Mesendoderm (in vitro differentiated cells): ENCODE results near the gene HSD17B7.
"Not testable (repeated sequence)": the region's sequence is repeated elsewhere in the genome, so short reads cannot be mapped to it uniquely, and the experiment has no call there.

Source experiments
- DNase-seq: peaks from one replicate; pipeline ENCODE4 v3.0.0; 2013
- H2AK5ac ChIP-seq: 2 replicates; pipeline ENCODE4 v1.6.1; 2013; ENCODE audit warnings: low read length, inconsistent platforms
- H2BK120ac ChIP-seq: 2 replicates; pipeline ENCODE4 v1.6.1; 2013; ENCODE audit warnings: low read depth, mild to moderate bottlenecking, low read length, moderate library complexity, mixed read lengths
- H2BK15ac ChIP-seq: replicated peaks from 2 replicates; pipeline ENCODE4 v1.6.1; 2013; ENCODE audit warnings: low read depth, mild to moderate bottlenecking, moderate library complexity
- H2BK5ac ChIP-seq: 2 replicates; pipeline ENCODE4 v1.6.1; 2013; ENCODE audit warnings: low read length, inconsistent platforms
- H3K18ac ChIP-seq: 2 replicates; pipeline ENCODE4 v1.6.1; 2013; ENCODE audit warnings: mild to moderate bottlenecking, low read length, mixed read lengths
- H3K23ac ChIP-seq: one replicate; pipeline ENCODE4 v1.6.1; 2013; ENCODE audit warnings: low read length
- H3K27ac ChIP-seq: 2 replicates; pipeline ENCODE4 v1.5.1; 2013; ENCODE audit warnings: low read depth, mild to moderate bottlenecking, inconsistent platforms, low read length, moderate library complexity
- H3K27me3 ChIP-seq: 2 replicates; pipeline ENCODE4 v1.6.1; 2013; ENCODE audit warnings: low read length, control low read depth, mild to moderate bottlenecking, inconsistent platforms; ENCODE audit not compliant: insufficient read depth, poor library complexity
- H3K36me3 ChIP-seq: 2 replicates; pipeline ENCODE4 v1.6.1; 2013; ENCODE audit warnings: low read length, inconsistent platforms; ENCODE audit not compliant: control insufficient read depth, insufficient read depth
- H3K4ac ChIP-seq: one replicate; pipeline ENCODE4 v1.6.1; 2013; ENCODE audit warnings: low read depth, mild to moderate bottlenecking, low read length, moderate library complexity
- H3K4me1 ChIP-seq: 2 replicates; pipeline ENCODE4 v1.6.1; 2013; ENCODE audit warnings: low read depth, low read length, inconsistent platforms; ENCODE audit not compliant: control insufficient read depth
- H3K4me2 ChIP-seq: 2 replicates; pipeline ENCODE4 v1.6.1; 2013; ENCODE audit warnings: low read length
- H3K4me3 ChIP-seq: 2 replicates; pipeline ENCODE4 v1.5.1; 2013; ENCODE audit warnings: mild to moderate bottlenecking, low read length
- H3K56ac ChIP-seq: one replicate; pipeline ENCODE4 v1.6.1; 2013; ENCODE audit warnings: low read length
- H3K79me1 ChIP-seq: 2 replicates; pipeline ENCODE4 v1.6.1; 2013; ENCODE audit warnings: low read length, inconsistent platforms
- H3K79me2 ChIP-seq: 2 replicates; pipeline ENCODE4 v1.6.1; 2013; ENCODE audit warnings: mild to moderate bottlenecking, low read length; ENCODE audit not compliant: control insufficient read depth, insufficient read depth
- H3K9ac ChIP-seq: 2 replicates; pipeline ENCODE4 v1.6.1; 2013; ENCODE audit warnings: low read length, inconsistent platforms
- H4K5ac ChIP-seq: one replicate; pipeline ENCODE4 v1.6.1; 2013; ENCODE audit warnings: low read length
- H4K8ac ChIP-seq: one replicate; pipeline ENCODE4 v1.6.1; 2013; ENCODE audit warnings: low read depth, mild to moderate bottlenecking, control low read depth, low read length, moderate library complexity
- WGBS: extraction: QIAGEN DNeasy Blood & Tissue Kit; methylation state at CpG from one replicate; pipeline ENCODE4 v1.1.7; 2013; ENCODE audit warnings: low lambda C conversion rate, missing lambda C conversion rate; ENCODE audit not compliant: insufficient coverage; ENCODE audit errors: extremely low coverage; 5-methylcytosine and 5-hydroxymethylcytosine counted together

HSD17B7 gene

GRCh38 chr1:162818136-162818535 is 27.6 kb downstream of the HSD17B7 start:
- not testable (repeated sequence) for H3K27me3 ChIP-seq, H3K23ac ChIP-seq, H4K5ac ChIP-seq, H2BK120ac ChIP-seq, H3K36me3 ChIP-seq, H3K4me1 ChIP-seq, H3K56ac ChIP-seq, H2BK15ac ChIP-seq, H3K79me2 ChIP-seq, H2AK5ac ChIP-seq, H3K4me3 ChIP-seq, DNase-seq, H3K4ac ChIP-seq, H3K79me1 ChIP-seq, H3K9ac ChIP-seq, H4K8ac ChIP-seq, H3K18ac ChIP-seq, H2BK5ac ChIP-seq, H3K27ac ChIP-seq, H3K4me2 ChIP-seq
- WGBS = no CpG with 5 or more reads among the region's 2 CpGs

- not testable (repeated sequence) for H4K8ac ChIP-seq, H3K79me2 ChIP-seq, H3K18ac ChIP-seq, DNase-seq, H2AK5ac ChIP-seq, H3K9ac ChIP-seq, H3K4ac ChIP-seq, H3K36me3 ChIP-seq, H3K79me1 ChIP-seq, H3K56ac ChIP-seq, H2BK120ac ChIP-seq, H3K4me3 ChIP-seq, H4K5ac ChIP-seq, H3K23ac ChIP-seq, H3K4me1 ChIP-seq, H2BK5ac ChIP-seq, H3K27me3 ChIP-seq, H3K27ac ChIP-seq, H2BK15ac ChIP-seq, H3K4me2 ChIP-seq
- no CpG with 5 or more reads among the region's 1 CpG for WGBS
Measured at GRCh38 chr1:162818666-162819065, 28.2 kb downstream of the HSD17B7 start.

GRCh38 chr1:162822391-162823200 is 32.1 kb downstream of the HSD17B7 start:
- H3K27ac ChIP-seq = no peak overlapping the region
- H3K4me2 ChIP-seq = peak overlapping the region; percentile 58
- peak overlapping the region; percentile 23 for H3K9ac ChIP-seq
- DNase-seq = peak; percentile 82
- H3K23ac ChIP-seq = no peak overlapping the region
- H4K8ac ChIP-seq = no peak overlapping the region
- H3K27me3 ChIP-seq = no peaks in the 10 kb centered on the region
- no peak overlapping the region for H4K5ac ChIP-seq
- no peak overlapping the region for H3K4ac ChIP-seq
- no peak overlapping the region for H2BK15ac ChIP-seq
- H3K4me1 ChIP-seq = peaks cover 5% of the 10 kb centered on the region
- H3K56ac ChIP-seq = peak overlapping the region; percentile 66
- peak overlapping the region; percentile 14 for H3K4me3 ChIP-seq
- H3K18ac ChIP-seq = no peak overlapping the region
- no peak overlapping the region for H2AK5ac ChIP-seq
- H3K79me2 ChIP-seq = no peaks in the 10 kb centered on the region
- no CpG with 5 or more reads among the region's 44 CpGs for WGBS
- no peak overlapping the region for H2BK5ac ChIP-seq
- H2BK120ac ChIP-seq = no peak overlapping the region
- H3K79me1 ChIP-seq = no peaks in the 10 kb centered on the region
- H3K36me3 ChIP-seq = no peaks in the 10 kb centered on the region

- no peak overlapping the region for H2BK120ac ChIP-seq
- H3K4ac ChIP-seq = no peak overlapping the region
- H3K18ac ChIP-seq = no peak overlapping the region
- H3K9ac ChIP-seq = no peak overlapping the region
- no peak overlapping the region for H3K4me3 ChIP-seq
- H3K79me2 ChIP-seq = no peaks in the 10 kb centered on the region
- H2AK5ac ChIP-seq = no peak overlapping the region
- H4K8ac ChIP-seq = no peak overlapping the region
- no peak overlapping the region for H3K4me2 ChIP-seq
- H3K27ac ChIP-seq = no peak overlapping the region
- DNase-seq = no peak
- no peak overlapping the region for H4K5ac ChIP-seq
- H3K4me1 ChIP-seq = peaks cover 5% of the 10 kb centered on the region
- no peaks in the 10 kb centered on the region for H3K27me3 ChIP-seq
- no peak overlapping the region for H3K56ac ChIP-seq
- WGBS = no CpG with 5 or more reads among the region's 3 CpGs
- H3K79me1 ChIP-seq = no peaks in the 10 kb centered on the region
- no peak overlapping the region for H3K23ac ChIP-seq
- no peaks in the 10 kb centered on the region for H3K36me3 ChIP-seq
- no peak overlapping the region for H2BK5ac ChIP-seq
- no peak overlapping the region for H2BK15ac ChIP-seq
Measured at GRCh38 chr1:162823231-162823630, 32.7 kb downstream of the HSD17B7 start.

- peaks cover 5% of the 10 kb centered on the region for H3K4me1 ChIP-seq
- no peak overlapping the region for H3K9ac ChIP-seq
- H3K36me3 ChIP-seq = no peaks in the 10 kb centered on the region
- no peak overlapping the region for H3K4me2 ChIP-seq
- H3K56ac ChIP-seq = no peak overlapping the region
- H3K27me3 ChIP-seq = no peaks in the 10 kb centered on the region
- H3K23ac ChIP-seq = no peak overlapping the region
- H4K8ac ChIP-seq = no peak overlapping the region
- H2BK5ac ChIP-seq = no peak overlapping the region
- H3K4me3 ChIP-seq = no peak overlapping the region
- H4K5ac ChIP-seq = no peak overlapping the region
- no CpG with 5 or more reads among the region's 2 CpGs for WGBS
- H2BK15ac ChIP-seq = peak overlapping the region; percentile 36
- no peak overlapping the region for H2AK5ac ChIP-seq
- peak; percentile 73 for DNase-seq
- H3K4ac ChIP-seq = no peak overlapping the region
- no peaks in the 10 kb centered on the region for H3K79me1 ChIP-seq
- no peak overlapping the region for H3K27ac ChIP-seq
- H2BK120ac ChIP-seq = no peak overlapping the region
- H3K18ac ChIP-seq = no peak overlapping the region
- no peaks in the 10 kb centered on the region for H3K79me2 ChIP-seq
Measured at GRCh38 chr1:162823771-162824525, 33.4 kb downstream of the HSD17B7 start.
